Central memory CD8-positive, alpha-beta T cell (primary cell): ENCODE results near the gene SLC43A3.
A peak's percentile ranks its signal among the peaks of the same experiment; 100 is the strongest.

Experiments used
- ATAC-seq: fragments of 150-1000 bp; cut with Tn5 transposase; replicated peaks from 2 replicates; pipeline ENCODE4 v1.10.0; 2022; ENCODE audit warnings: mild to moderate bottlenecking, moderate FRiP score, moderate number of reproducible peaks; ENCODE audit not compliant: poor library complexity, severe bottlenecking; ENCODE audit errors: extremely low read depth
- DNase-seq, 2 donors: peaks; one replicate each; pipeline ENCODE4 v3.0.0; 2021; ENCODE audit warnings: low spot score in 2 of 2
- H3K27ac Mint-ChIP-seq: one replicate; pipeline ENCODE4 v1.8.0; 2022; ENCODE audit warnings: low read depth, mild to moderate bottlenecking, moderate library complexity, mixed read lengths
- H3K27me3 Mint-ChIP-seq: one replicate; pipeline ENCODE4 v1.8.0; 2022; ENCODE audit warnings: mixed read lengths
- H3K36me3 Mint-ChIP-seq: one replicate; pipeline ENCODE4 v1.8.0; 2022; ENCODE audit warnings: mild to moderate bottlenecking, moderate library complexity, mixed read lengths; ENCODE audit not compliant: insufficient read depth
- H3K4me1 Mint-ChIP-seq: one replicate; pipeline ENCODE4 v1.8.0; 2022; ENCODE audit warnings: mixed read lengths
- H3K4me3 Mint-ChIP-seq: one replicate; pipeline ENCODE4 v1.8.0; 2022; ENCODE audit warnings: mild to moderate bottlenecking, moderate library complexity, mixed read lengths
- H3K9me3 Mint-ChIP-seq: one replicate; pipeline ENCODE4 v1.8.0; 2022; ENCODE audit warnings: mixed read lengths

The SLC43A3 gene

DNA sequence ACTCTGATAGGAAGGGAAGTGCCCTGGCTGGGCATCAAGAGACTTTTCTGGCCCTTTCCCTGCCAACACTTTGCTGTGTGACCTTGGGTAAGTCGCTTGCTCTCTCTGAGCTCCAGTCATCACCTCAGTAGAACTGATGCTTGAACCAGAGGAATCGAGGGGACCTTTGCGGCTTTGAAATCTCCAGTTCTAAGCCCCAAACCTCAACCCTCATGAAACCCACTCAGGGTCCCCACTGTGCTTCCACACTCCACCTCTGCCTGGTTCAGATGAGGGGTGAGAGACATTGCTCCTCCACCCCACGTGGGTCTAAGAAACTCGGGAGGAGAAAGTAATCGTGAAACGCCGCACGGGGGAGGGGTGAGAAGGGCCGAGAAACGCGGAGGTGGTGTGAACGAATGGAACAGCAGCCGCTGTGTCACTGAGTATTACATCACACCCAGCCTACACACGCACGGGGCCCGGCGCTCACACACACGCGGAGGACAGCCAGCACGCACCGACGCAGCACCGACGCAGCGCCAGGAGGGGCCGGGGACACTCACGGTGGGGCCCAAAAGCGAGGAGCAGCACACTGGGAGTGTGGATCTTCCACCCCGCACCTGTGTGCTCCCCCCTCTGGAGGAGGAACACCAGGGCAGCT is 37.7 kb upstream of the SLC43A3 start:
- no peak for DNase-seq
- no peak for ATAC-seq

DNA sequence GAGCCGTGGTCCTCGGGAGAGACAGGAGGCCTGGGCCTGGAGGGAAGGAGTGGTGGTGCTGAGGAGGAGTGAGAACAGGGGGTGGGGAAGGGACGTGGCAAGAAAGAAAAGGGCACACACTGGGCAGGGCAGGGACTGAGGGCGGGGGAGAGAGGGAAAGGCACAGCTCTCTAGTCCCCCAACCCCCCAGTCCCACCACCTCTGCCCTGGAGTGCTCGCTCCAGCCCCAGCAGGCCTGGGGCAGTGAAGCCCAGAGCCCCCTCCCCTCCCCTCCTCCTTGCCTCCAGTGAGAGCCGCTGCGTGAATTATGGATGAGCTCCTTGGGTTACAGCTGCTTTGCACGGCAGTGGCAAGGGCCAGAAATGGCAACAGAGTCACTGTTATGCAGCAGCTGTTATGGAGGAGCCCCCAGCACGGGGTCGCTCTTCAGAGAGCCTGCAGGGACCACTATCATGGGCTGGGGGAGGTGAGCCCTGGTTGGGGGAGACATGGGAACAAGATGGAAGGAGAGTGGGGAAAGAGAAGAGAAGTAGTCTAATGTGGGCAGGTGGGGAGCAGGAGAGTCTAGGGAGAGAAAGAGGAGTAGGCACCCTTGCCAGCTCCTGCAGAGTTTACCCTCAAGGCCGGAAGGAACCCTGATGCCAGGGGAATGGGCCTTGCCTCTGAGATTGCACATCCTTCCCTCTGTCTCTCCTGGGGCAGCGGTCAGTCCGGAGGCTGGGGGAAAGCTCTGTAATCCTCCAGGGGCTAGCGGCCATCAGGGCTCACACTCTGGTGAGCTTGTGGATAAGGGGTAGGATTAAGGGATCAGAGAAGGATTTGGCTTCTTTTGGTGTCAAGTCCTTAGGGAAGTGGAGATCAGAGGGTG is 37.0 kb upstream of the SLC43A3 start:
- H3K4me3 Mint-ChIP-seq = no peak overlapping the region
- H3K27ac Mint-ChIP-seq = peak overlapping the region; percentile 39
- H3K4me1 Mint-ChIP-seq = peaks cover 24% of the 10 kb centered on the region
- no peak for DNase-seq
- no peak for ATAC-seq
- no peaks in the 10 kb centered on the region for H3K36me3 Mint-ChIP-seq
- no peaks in the 10 kb centered on the region for H3K9me3 Mint-ChIP-seq
- peaks cover 25% of the 10 kb centered on the region for H3K27me3 Mint-ChIP-seq

More for the DNA sequence above, 37.7 kb upstream of the SLC43A3 start:
- Mint-ChIP-seq H3K36me3 (no peaks in the 10 kb centered on the region), H3K9me3 (no peaks in the 10 kb centered on the region), H3K27me3 (peaks cover 18% of the 10 kb centered on the region), H3K4me1 (peaks cover 16% of the 10 kb centered on the region), H3K4me3 (no peak overlapping the region), H3K27ac (no peak overlapping the region)

DNA sequence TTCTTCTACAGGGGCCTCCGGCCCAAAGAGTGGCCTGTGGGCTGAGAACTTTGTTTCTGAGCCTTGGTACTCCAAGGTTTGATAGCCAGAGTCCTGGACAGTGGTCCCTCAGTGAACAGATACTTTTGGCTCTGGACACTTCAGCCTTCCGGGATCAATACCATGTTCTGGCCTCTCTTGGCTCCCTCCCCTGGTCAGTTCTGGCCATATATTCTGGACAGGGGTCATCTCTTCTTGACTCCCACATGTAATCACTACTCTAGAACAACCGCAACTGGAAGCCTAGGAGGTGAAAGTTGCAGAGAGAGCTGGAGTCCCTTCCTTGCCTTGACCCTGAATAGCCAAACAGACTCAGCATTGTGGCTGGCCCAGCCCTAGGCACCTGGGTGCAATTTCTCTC is 35.7 kb upstream of the SLC43A3 start:
- peaks cover 39% of the 10 kb centered on the region for H3K27me3 Mint-ChIP-seq
- H3K4me3 Mint-ChIP-seq = peak overlapping the region; percentile 36
- H3K4me1 Mint-ChIP-seq = peaks cover 34% of the 10 kb centered on the region
- H3K27ac Mint-ChIP-seq = peak overlapping the region; percentile 9
- H3K9me3 Mint-ChIP-seq = no peaks in the 10 kb centered on the region
- DNase-seq (no peak), ATAC-seq (no peak)
- peaks cover 2% of the 10 kb centered on the region for H3K36me3 Mint-ChIP-seq

DNA sequence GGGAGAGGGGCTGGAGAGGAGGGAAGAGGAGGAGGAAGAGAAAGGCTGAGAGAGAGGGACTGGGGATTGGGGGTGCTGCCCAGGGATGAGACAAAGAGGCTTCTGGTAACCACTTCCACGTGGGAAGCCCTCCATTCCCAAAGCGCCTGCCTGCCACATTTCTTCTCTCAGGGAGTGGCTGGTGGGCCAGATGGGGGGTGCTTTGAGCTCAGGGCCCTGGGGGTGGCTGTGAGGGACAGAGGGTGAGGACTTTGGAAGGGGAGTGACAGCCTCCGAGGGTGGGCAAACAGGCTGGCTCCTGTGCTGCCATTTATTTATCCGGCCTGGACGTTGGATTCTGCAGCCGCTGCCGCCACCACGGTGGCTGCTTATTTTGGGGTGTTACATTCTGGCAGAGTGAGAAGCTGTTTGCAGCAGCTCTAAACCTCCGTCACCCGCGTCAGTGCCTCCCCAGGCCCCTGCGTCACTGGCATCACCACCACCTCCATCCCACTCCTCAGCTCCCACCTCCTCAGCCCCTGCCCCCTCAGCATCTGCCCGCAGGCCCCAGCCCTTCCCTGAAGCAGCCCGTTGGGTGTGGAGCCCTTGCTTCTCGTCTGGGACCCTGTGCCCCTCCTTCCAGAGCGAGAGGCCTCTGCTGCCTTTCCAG is 35.0 kb upstream of the SLC43A3 start:
- ATAC-seq = no peak
- Mint-ChIP-seq H3K4me1 (peaks cover 40% of the 10 kb centered on the region), H3K27ac (peak overlapping the region; percentile 9), H3K36me3 (peaks cover 2% of the 10 kb centered on the region), H3K9me3 (no peaks in the 10 kb centered on the region), H3K27me3 (peaks cover 45% of the 10 kb centered on the region), H3K4me3 (peak overlapping the region; percentile 77)
- DNase-seq = no peak

DNA sequence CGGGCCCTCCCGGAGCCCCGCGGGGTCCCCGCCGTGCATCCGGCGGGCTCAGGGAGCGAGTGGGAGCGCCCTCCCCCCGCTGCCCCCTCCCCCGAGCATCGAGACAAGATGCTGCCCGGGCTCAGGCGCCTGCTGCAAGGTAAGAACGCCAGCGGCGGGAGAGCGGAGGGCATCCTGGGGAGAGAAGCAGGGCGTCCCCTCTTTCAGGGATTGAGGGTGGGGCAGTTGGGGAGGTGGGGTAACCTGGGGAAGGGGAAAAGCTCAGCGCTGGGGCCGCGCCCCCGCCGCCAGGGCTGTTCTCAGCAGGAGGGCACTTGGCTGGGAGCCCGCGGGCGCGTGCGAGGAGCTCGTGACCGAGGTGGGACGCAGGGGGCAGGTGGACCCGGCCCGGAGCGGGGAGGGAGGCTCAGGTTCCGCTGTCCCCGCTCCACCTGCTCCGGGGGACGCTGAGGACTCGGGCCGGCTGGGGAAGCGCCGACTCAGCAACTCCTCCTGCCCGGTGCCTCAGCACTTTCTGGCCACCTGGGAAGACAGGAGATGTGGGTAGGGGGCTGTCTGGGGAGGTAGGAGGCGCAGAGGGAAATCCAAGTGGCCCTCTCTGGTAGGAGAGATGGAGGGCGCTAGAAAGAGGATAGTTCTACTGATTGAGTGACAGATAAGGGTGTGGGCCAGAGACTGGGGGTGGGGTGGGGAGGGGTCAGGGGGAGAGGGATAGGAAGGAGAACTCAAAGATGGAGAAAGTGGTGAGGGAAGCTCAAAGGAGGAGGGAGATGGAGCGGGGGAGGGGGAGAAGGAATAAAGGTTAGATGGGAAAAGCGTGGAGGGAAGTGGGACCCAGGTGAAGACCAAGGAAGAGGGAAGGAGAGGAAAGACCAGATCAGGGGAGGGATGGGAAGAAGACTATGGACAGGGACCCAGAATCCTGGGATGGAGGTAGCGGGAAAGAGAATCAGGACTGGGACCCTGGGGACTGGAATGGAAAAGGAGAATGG is 34.1 kb upstream of the SLC43A3 start:
- no peak for ATAC-seq
- peak overlapping the region; percentile 1 for H3K27ac Mint-ChIP-seq
- H3K9me3 Mint-ChIP-seq = no peaks in the 10 kb centered on the region
- H3K4me3 Mint-ChIP-seq = peak overlapping the region; percentile 77
- H3K27me3 Mint-ChIP-seq = peaks cover 50% of the 10 kb centered on the region
- peaks cover 43% of the 10 kb centered on the region for H3K4me1 Mint-ChIP-seq
- DNase-seq = no peak
- H3K36me3 Mint-ChIP-seq = peaks cover 2% of the 10 kb centered on the region

DNA sequence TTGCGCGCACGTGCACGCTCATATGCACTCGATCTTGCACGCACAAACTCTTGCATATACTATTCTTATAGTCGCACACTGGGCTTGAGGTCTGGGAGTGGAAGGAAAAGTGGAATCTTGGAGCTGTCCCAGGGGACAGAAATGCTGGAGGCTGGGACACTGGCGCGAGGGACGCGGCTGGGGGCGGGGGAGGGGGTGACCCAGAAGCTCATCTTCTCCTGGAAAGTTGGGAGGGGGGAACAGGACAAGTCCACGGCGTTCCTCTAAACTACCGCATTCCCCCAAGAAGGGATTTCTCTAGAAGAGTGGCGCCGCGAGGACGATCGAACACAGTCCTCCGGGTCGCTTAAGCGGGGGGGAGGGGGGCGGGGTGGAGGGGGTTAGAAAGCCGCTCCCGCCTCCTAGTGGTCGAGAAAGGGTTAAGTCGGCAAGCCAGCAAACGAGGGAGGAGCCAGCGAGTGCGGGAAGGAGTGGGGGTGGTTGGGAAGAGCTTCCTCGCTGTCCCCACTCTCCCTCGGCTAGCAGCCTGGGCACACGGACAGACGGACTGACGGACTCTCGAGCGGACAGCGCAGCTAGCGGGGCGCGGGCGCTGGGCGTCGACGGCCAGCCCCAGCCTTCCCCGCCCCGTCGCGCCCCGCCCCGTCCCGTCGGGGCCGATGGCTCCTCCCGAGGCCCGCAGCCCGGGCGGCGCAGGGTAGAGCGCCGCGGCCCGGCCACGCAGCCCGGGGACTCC is 33.3 kb upstream of the SLC43A3 start, which contains the start of gene RTN4RL2:
Gene RTN4RL2, plus strand, starts transcription at position 507 of the 736 bp plus-strand sequence. CDS start 338 bp downstream, outside the sequence.
- ATAC-seq (no peak), DNase-seq (no peak)
- H3K27me3 Mint-ChIP-seq = peaks cover 50% of the 10 kb centered on the region
- H3K9me3 Mint-ChIP-seq = no peaks in the 10 kb centered on the region
- H3K27ac Mint-ChIP-seq = peak within 1 kb of the TSS; percentile 1
- peaks cover 43% of the 10 kb centered on the region for H3K4me1 Mint-ChIP-seq
- peaks cover 2% of the 10 kb centered on the region for H3K36me3 Mint-ChIP-seq
- peak within 1 kb of the TSS; percentile 77 for H3K4me3 Mint-ChIP-seq

DNA sequence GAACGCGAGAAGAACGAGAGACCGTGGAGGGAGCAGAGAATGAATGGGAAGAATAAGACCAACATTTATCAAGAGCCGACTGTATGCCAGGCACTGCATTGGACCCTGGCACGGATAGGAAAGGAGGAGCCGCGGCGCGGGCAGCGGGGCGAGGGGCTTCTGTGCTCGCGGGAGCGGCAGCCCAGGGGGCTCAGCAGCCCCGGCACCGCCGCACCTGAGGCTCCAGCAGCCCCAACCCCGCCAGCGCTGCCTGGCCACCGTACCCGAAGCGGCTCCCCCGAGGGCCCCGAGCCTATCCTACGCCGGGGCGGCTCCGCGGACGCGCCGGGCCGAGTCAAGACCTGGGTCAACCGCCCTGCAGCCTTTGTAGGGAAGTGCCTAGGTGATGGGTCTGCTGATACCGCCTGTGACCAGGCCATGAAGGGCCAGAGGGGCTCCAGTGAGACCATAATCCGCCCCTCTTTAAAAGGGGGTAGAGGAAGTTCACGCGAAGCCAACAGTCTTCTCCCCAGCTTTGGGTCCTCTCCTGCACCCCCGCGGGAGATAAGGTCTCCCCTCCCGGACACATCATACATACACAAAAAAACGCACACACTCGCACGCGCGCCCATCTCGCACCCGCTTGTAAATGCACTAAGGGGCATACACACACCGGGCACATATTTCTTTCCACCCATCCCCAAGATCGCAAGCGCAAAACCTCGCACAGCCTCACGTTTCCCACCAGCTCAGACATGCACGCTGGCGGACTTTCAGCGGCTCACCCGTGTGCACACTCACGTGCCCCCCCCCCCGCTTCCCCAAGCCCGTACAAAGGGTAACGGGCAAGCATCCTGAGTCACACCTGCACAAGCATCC is 32.5 kb upstream of the SLC43A3 start:
- Mint-ChIP-seq H3K27me3 (peaks cover 50% of the 10 kb centered on the region), H3K27ac (no peak overlapping the region), H3K9me3 (no peaks in the 10 kb centered on the region), H3K4me3 (peak overlapping the region; percentile 77), H3K36me3 (peaks cover 5% of the 10 kb centered on the region), H3K4me1 (peaks cover 43% of the 10 kb centered on the region)
- DNase-seq (no peak), ATAC-seq (peak; percentile 11)

DNA sequence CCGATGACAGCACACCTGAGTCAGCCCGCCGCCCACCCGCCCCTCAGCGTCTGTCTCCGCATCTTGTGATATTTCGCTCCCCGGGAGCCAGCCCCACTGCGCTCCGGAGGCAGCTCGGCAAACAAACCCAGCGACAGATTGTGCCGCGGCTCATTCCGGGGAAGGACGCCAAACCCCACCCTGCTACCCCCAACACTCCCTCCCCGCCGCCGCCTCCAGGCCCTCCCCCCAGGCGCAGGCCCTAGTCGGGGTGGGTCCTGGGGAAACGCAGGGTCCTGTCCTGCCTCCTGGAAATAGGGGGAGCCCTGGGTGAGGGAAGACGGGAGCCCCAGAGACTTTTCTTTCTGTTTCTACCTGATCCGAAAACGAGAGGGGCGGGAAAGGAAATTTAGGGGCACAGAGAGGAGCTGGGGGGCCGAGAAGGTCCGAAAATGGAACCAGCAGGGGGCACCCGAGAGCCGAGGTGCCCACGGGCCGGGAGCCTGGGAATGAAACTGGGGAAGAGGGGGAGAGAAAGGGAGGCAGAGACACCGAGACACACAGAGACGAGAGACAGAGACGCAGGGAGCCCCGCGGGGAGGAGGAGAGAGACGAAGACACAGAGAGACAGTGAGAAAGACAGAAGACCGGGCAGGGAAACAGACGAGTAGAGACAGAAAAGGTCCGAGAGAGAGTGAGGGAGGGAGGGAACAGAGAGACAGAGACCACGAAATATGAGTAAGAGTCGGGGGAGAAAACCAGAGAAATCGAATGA is 31.7 kb upstream of the SLC43A3 start:
- Mint-ChIP-seq H3K36me3 (peaks cover 5% of the 10 kb centered on the region), H3K4me1 (peaks cover 43% of the 10 kb centered on the region), H3K27ac (no peak overlapping the region), H3K27me3 (peaks cover 50% of the 10 kb centered on the region), H3K9me3 (no peaks in the 10 kb centered on the region), H3K4me3 (peak overlapping the region; percentile 77)
- ATAC-seq (peak; percentile 16), DNase-seq (no peak)

DNA sequence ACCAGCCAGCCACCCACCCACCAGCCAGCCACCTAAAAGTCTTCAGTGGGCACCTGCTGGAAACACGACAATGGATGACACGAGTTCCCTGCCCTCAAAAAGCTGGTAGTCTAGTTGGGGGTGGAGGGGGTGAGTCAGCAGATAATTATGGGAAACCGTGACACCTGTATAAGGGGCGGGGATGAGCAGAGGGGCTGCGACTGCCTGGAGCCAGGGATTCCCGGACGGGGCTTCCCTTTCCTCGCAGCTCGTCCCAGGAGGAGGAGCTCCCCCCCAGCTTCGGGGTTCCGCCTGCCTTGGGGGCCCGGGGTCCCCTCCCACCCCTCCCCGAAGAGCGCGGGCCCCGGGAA is 31.1 kb upstream of the SLC43A3 start:
- H3K36me3 Mint-ChIP-seq = peaks cover 5% of the 10 kb centered on the region
- ATAC-seq (no peak), DNase-seq (no peak)
- peak overlapping the region; percentile 77 for H3K4me3 Mint-ChIP-seq
- peaks cover 39% of the 10 kb centered on the region for H3K4me1 Mint-ChIP-seq
- H3K27me3 Mint-ChIP-seq = peaks cover 50% of the 10 kb centered on the region
- no peaks in the 10 kb centered on the region for H3K9me3 Mint-ChIP-seq
- no peak overlapping the region for H3K27ac Mint-ChIP-seq

DNA sequence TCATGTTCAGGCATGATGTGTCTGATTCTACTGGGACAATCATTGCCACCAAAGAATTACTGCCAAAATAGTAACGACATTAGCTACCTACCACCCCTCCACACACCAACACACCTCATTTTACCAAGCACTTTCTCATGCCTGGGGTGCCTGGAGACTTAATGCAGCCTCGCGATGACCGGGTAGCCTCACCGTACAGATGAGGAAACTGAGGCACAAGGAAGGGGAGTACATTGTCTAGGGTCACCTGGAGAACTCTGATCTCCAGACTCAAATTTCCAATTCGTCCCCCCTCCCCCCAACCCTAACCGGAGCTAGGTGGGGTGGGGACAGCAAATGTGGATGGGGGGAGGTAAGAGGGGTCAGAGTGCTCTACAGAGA is 30.7 kb upstream of the SLC43A3 start:
- peak; percentile 16 for ATAC-seq
- Mint-ChIP-seq H3K9me3 (no peaks in the 10 kb centered on the region), H3K27me3 (peaks cover 50% of the 10 kb centered on the region), H3K36me3 (peaks cover 5% of the 10 kb centered on the region), H3K4me1 (peaks cover 35% of the 10 kb centered on the region), H3K4me3 (peak overlapping the region; percentile 77), H3K27ac (no peak overlapping the region)
- DNase-seq = no peak
